ENCODE measurements around the gene PDCD5.

PDCD5 gene

GRCh38 chr19:32567486-32567885 is 13.5 kb upstream of the PDCD5 start:
- TF ChIP-seq TCF12 (IDR thresholded peaks at IDR 0.05; ENCODE audit: low read depth) (no peak), CEBPB (IDR thresholded peaks at IDR 0.05) (no peak), YY1 (IDR thresholded peaks at IDR 0.05; ENCODE audit: low read depth) (no peak), MAX (IDR thresholded peaks at IDR 0.05) (no peak), TEAD4 (IDR thresholded peaks at IDR 0.05) (no peak), ZBTB7A (IDR thresholded peaks at IDR 0.05; ENCODE audit: low read depth) (no peak), TAF1 (IDR thresholded peaks at IDR 0.05; ENCODE audit: low read depth) (no peak), CREB1 (IDR thresholded peaks at IDR 0.05; ENCODE audit: low read depth) (no peak), USF1 (IDR thresholded peaks at IDR 0.05) (no peak), FOXM1 (IDR thresholded peaks at IDR 0.05; ENCODE audit: borderline replicate concordance, low read depth) (no peak), EP300 (IDR thresholded peaks at IDR 0.05; ENCODE audit: borderline replicate concordance) (no peak), RAD21 (IDR thresholded peaks at IDR 0.05; ENCODE audit: low read depth) (no peak)

GRCh38 chr19:32570081-32570785 is 10.8 kb upstream of the PDCD5 start:
- no peak for TF ChIP-seq MAX (IDR thresholded peaks at IDR 0.05)
- TF ChIP-seq RAD21 (IDR thresholded peaks at IDR 0.05; ENCODE audit: low read depth): peak; percentile 89

GRCh38 chr19:32573492-32573794 is 7.5 kb upstream of the PDCD5 start:
- TF ChIP-seq NFIC (IDR thresholded peaks at IDR 0.05) (no peak), USF1 (IDR thresholded peaks at IDR 0.05) (no peak), FOXM1 (IDR thresholded peaks at IDR 0.05; ENCODE audit: borderline replicate concordance, low read depth) (no peak), EP300 (IDR thresholded peaks at IDR 0.05; ENCODE audit: borderline replicate concordance) (no peak), YY1 (IDR thresholded peaks at IDR 0.05; ENCODE audit: low read depth) (no peak), CREB1 (IDR thresholded peaks at IDR 0.05; ENCODE audit: low read depth) (no peak), TAF1 (IDR thresholded peaks at IDR 0.05; ENCODE audit: low read depth) (no peak), TCF12 (IDR thresholded peaks at IDR 0.05; ENCODE audit: low read depth) (no peak), MAX (IDR thresholded peaks at IDR 0.05) (no peak), REST (IDR thresholded peaks at IDR 0.05; ENCODE audit: low read depth) (no peak), EGR1 (IDR thresholded peaks at IDR 0.05) (no peak), TEAD4 (IDR thresholded peaks at IDR 0.05) (no peak), ZBTB7A (IDR thresholded peaks at IDR 0.05; ENCODE audit: low read depth) (no peak), CEBPB (IDR thresholded peaks at IDR 0.05) (no peak), RAD21 (IDR thresholded peaks at IDR 0.05; ENCODE audit: low read depth) (no peak)

- TF ChIP-seq TEAD4 (IDR thresholded peaks at IDR 0.05) (no peak), ZBTB7A (IDR thresholded peaks at IDR 0.05; ENCODE audit: low read depth) (no peak), EGR1 (IDR thresholded peaks at IDR 0.05) (no peak)
Observed at GRCh38 chr19:32576790-32577189, 4.2 kb upstream of the PDCD5 start.

- TF ChIP-seq FOXM1 (IDR thresholded peaks at IDR 0.05; ENCODE audit: borderline replicate concordance, low read depth) (no peak), MAX (IDR thresholded peaks at IDR 0.05) (no peak), ZBTB7A (IDR thresholded peaks at IDR 0.05; ENCODE audit: low read depth) (0 out of 2 replicates have a peak, but pooled peaks have one; percentile 58), RAD21 (IDR thresholded peaks at IDR 0.05; ENCODE audit: low read depth) (no peak), EP300 (IDR thresholded peaks at IDR 0.05; ENCODE audit: borderline replicate concordance) (no peak), TCF12 (IDR thresholded peaks at IDR 0.05; ENCODE audit: low read depth) (no peak)
Observed at GRCh38 chr19:32580353-32580900, 563 bp upstream of the PDCD5 start.

GRCh38 chr19:32581705-32582179 is 752 bp downstream of the PDCD5 start:
- TF ChIP-seq TCF12 (IDR thresholded peaks at IDR 0.05; ENCODE audit: low read depth) (no peak), CEBPB (IDR thresholded peaks at IDR 0.05) (peak; percentile 48)

GRCh38 chr19:32594021-32594420 is 13.0 kb downstream of the PDCD5 start:
- TF ChIP-seq EP300 (IDR thresholded peaks at IDR 0.05; ENCODE audit: borderline replicate concordance) (no peak), MAX (IDR thresholded peaks at IDR 0.05) (no peak), YY1 (IDR thresholded peaks at IDR 0.05; ENCODE audit: low read depth) (no peak), TCF12 (IDR thresholded peaks at IDR 0.05; ENCODE audit: low read depth) (no peak), FOXM1 (IDR thresholded peaks at IDR 0.05; ENCODE audit: borderline replicate concordance, low read depth) (no peak), CREB1 (IDR thresholded peaks at IDR 0.05; ENCODE audit: low read depth) (no peak), CEBPB (IDR thresholded peaks at IDR 0.05) (no peak), RAD21 (IDR thresholded peaks at IDR 0.05; ENCODE audit: low read depth) (no peak), TEAD4 (IDR thresholded peaks at IDR 0.05) (no peak), REST (IDR thresholded peaks at IDR 0.05; ENCODE audit: low read depth) (no peak), USF1 (IDR thresholded peaks at IDR 0.05) (no peak), TAF1 (IDR thresholded peaks at IDR 0.05; ENCODE audit: low read depth) (no peak), ZBTB7A (IDR thresholded peaks at IDR 0.05; ENCODE audit: low read depth) (no peak), NFIC (IDR thresholded peaks at IDR 0.05) (no peak), EGR1 (IDR thresholded peaks at IDR 0.05) (no peak)
